WTC11 (cell line): ENCODE data around the gene ZNF423. TPM values are rescaled to one million over a fixed set of nuclear protein-coding genes. Genes with fewer than 3 reads are reported as not detected.

ENCODE experiments used
- ATAC-seq: fragments of 200-7000 bp; cut with Tn5 transposase; 2 replicates; pipeline ENCODE4 v1.10.0; 2021; ENCODE audit warnings: mild to moderate bottlenecking, moderate library complexity
- CTCF ChIA-PET: fragments of 300-600 bp; sonication (Branson Sonifier 250); formaldehyde crosslinking; loops from one replicate; lab custom pipeline; 2021; ENCODE audit warnings: antibody characterized with exemption; lab: Charles Lee
- POLR2A ChIA-PET: fragments of 350-600 bp; sonication (Branson Sonifier 250); formaldehyde crosslinking; loops from one replicate; lab custom pipeline; 2021; ENCODE audit warnings: antibody characterized with exemption; lab: Charles Lee
- DNase-seq: peaks from one replicate; pipeline ENCODE4 v3.0.0; 2021; ENCODE audit warnings: low spot score
- H3K27ac Mint-ChIP-seq: 2 replicates; pipeline ENCODE4 v1.8.0; 2021; ENCODE audit warnings: mixed read lengths
- H3K27me3 Mint-ChIP-seq: 2 replicates; pipeline ENCODE4 v1.8.0; 2021; ENCODE audit warnings: low read depth, mild to moderate bottlenecking, moderate library complexity, mixed read lengths
- H3K36me3 Mint-ChIP-seq: 2 replicates; pipeline ENCODE4 v1.8.0; 2021; ENCODE audit warnings: mixed read lengths
- H3K4me1 Mint-ChIP-seq: 2 replicates; pipeline ENCODE4 v1.8.0; 2022; ENCODE audit warnings: mixed read lengths
- H3K4me3 Mint-ChIP-seq: 2 replicates; pipeline ENCODE4 v1.8.0; 2021; ENCODE audit warnings: mild to moderate bottlenecking, moderate library complexity, mixed read lengths
- H3K9me3 Mint-ChIP-seq: 2 replicates; pipeline ENCODE4 v1.8.0; 2021; ENCODE audit warnings: mixed read lengths
- AFF4 ChIP-seq: sonication (generic); formaldehyde crosslinking; IDR thresholded peaks from 2 replicates; pipeline ENCODE4 v1.8.1; 2023; ENCODE audit warnings: mild to moderate bottlenecking, missing genetic modification reagents, borderline replicate concordance
- AR ChIP-seq: fragments of 250-450 bp; sonication (Bioruptor Pico); IDR thresholded peaks from 2 replicates; pipeline ENCODE4 v1.9.0; 2021; ENCODE audit warnings: mild to moderate bottlenecking
- ATF3 ChIP-seq: sonication (generic); formaldehyde crosslinking; conservative IDR thresholded peaks from 2 replicates; pipeline ENCODE4 v1.8.1; 2022; ENCODE audit warnings: mild to moderate bottlenecking, missing genetic modification reagents
- E2F1 ChIP-seq: sonication (generic); formaldehyde crosslinking; IDR thresholded peaks from 2 replicates; pipeline ENCODE4 v1.8.0; 2022; ENCODE audit warnings: mild to moderate bottlenecking, missing genetic modification reagents
- FOXK1 ChIP-seq: sonication (generic); formaldehyde crosslinking; IDR thresholded peaks from 2 replicates; pipeline ENCODE4 v1.8.0; 2022; ENCODE audit warnings: mild to moderate bottlenecking, moderate library complexity, missing genetic modification reagents
- GTF2I ChIP-seq: fragments of 250-450 bp; sonication (Bioruptor Pico); conservative IDR thresholded peaks from 2 replicates; pipeline ENCODE4 v1.4.0; 2021; ENCODE audit warnings: mild to moderate bottlenecking
- HMGA2 ChIP-seq: fragments of 250-450 bp; sonication (Bioruptor Pico); IDR thresholded peaks from 2 replicates; pipeline ENCODE4 v1.4.0; 2021; ENCODE audit warnings: mild to moderate bottlenecking, moderate library complexity
- MAX ChIP-seq: sonication (generic); formaldehyde crosslinking; IDR thresholded peaks from 2 replicates; pipeline ENCODE4 v1.8.0; 2022; ENCODE audit warnings: mild to moderate bottlenecking, missing genetic modification reagents
- MYBL2 ChIP-seq: sonication (generic); formaldehyde crosslinking; IDR thresholded peaks from 2 replicates; pipeline ENCODE4 v1.8.1; 2023; ENCODE audit warnings: mild to moderate bottlenecking, moderate library complexity, missing genetic modification reagents
- NFYB ChIP-seq: sonication (generic); formaldehyde crosslinking; conservative IDR thresholded peaks from 2 replicates; pipeline ENCODE4 v1.8.0; 2022; ENCODE audit warnings: low read depth, missing genetic modification reagents
- NR2C2 ChIP-seq: sonication (generic); formaldehyde crosslinking; IDR thresholded peaks from 2 replicates; pipeline ENCODE4 v1.8.0; 2022; ENCODE audit warnings: mild to moderate bottlenecking, missing genetic modification reagents
- RELA ChIP-seq: sonication (generic); formaldehyde crosslinking; IDR thresholded peaks from 2 replicates; pipeline ENCODE4 v1.8.1; 2022; ENCODE audit warnings: missing genetic modification reagents, mild to moderate bottlenecking, borderline replicate concordance
- RORB ChIP-seq: fragments of 250-450 bp; sonication (Bioruptor Pico); IDR thresholded peaks from 2 replicates; pipeline ENCODE4 v1.9.0; 2021; ENCODE audit warnings: mild to moderate bottlenecking
- SMAD3 ChIP-seq: sonication (generic); formaldehyde crosslinking; IDR thresholded peaks from 2 replicates; pipeline ENCODE4 v1.8.0; 2022; ENCODE audit warnings: missing genetic modification reagents, mild to moderate bottlenecking, borderline replicate concordance
- SMAD4 ChIP-seq: sonication (generic); formaldehyde crosslinking; IDR thresholded peaks from 2 replicates; pipeline ENCODE4 v1.8.0; 2022; ENCODE audit warnings: mild to moderate bottlenecking, missing genetic modification reagents
- USF1 ChIP-seq: sonication (generic); formaldehyde crosslinking; IDR thresholded peaks from 2 replicates; pipeline ENCODE4 v1.8.0; 2022; ENCODE audit warnings: mild to moderate bottlenecking, missing genetic modification reagents
- ZNF281 ChIP-seq: sonication (generic); formaldehyde crosslinking; IDR thresholded peaks from 2 replicates; pipeline ENCODE4 v1.8.0; 2023; ENCODE audit warnings: mild to moderate bottlenecking, missing genetic modification reagents
- ZNF317 ChIP-seq: sonication (generic); formaldehyde crosslinking; IDR thresholded peaks from 2 replicates; pipeline ENCODE4 v1.8.1; 2023; ENCODE audit warnings: low read depth, mild to moderate bottlenecking, moderate library complexity, missing genetic modification reagents, borderline replicate concordance
- total RNA-seq: library from RNA; stranded (reverse); gene quantifications from 3 replicates; pipeline ENCODE4 v1.2.3, GENCODE V29; 2021

Gene ZNF423
- total RNA-seq, 1 experiment from 2014 or later: 38.8 TPM

GRCh38 chr16:49789616-49790015, 66.3 kb downstream of the ZNF423 start:
- CTCF ChIA-PET: interaction anchor here (0.5 to 1.5 kb wide), 2 partner anchors 11 to 77 kb away, joined by 3 read pairs; no protein-coding TSS in a partner anchor

GRCh38 chr16:49788986-49789385, 66.9 kb downstream of the ZNF423 start:
- Mint-ChIP-seq H3K27ac (peak overlapping the region; percentile 70; the same call in 1 of the 2 replicates), H3K9me3 (peaks cover 5% of the 10 kb centered on the region), H3K36me3 (peaks cover 8% of the 10 kb centered on the region; the same call in 1 of the 2 replicates), H3K27me3 (no peaks in the 10 kb centered on the region), H3K4me3 (no peak overlapping the region), H3K4me1 (peaks cover 33% of the 10 kb centered on the region)
- DNase-seq: no peak
- POLR2A ChIA-PET: no interaction called here
- ATAC-seq: no peak
- CTCF ChIA-PET: interaction anchor here (0.9 to 2.4 kb wide), 4 partner anchors 12 to 91 kb away, joined by 3 to 6 read pairs (median 4); no protein-coding TSS in a partner anchor
- no peak for TF ChIP-seq E2F1
- no peak for TF ChIP-seq GTF2I (CRISPR knock-in tag)
- TF ChIP-seq SMAD4 (CRISPR knock-in tag): no peak
- no peak for TF ChIP-seq AFF4 (CRISPR knock-in tag)

More at GRCh38 chr16:49789616-49790015, 66.3 kb downstream of the ZNF423 start:
- 0 out of 2 replicates have a peak, but pooled peaks cover 2% of the 10 kb centered on the region for H3K36me3 Mint-ChIP-seq
- peak overlapping the region; percentile 57 for H3K27ac Mint-ChIP-seq
- no peaks in the 10 kb centered on the region for H3K9me3 Mint-ChIP-seq
- POLR2A ChIA-PET: no interaction called here
- H3K27me3 Mint-ChIP-seq: no peaks in the 10 kb centered on the region
- TF ChIP-seq FOXK1 (CRISPR knock-in tag): no peak
- TF ChIP-seq MAX (CRISPR knock-in tag): no peak
- no peak for TF ChIP-seq NFYB
- TF ChIP-seq RELA (CRISPR knock-in tag): no peak
- TF ChIP-seq SMAD3: no peak
- TF ChIP-seq ATF3 (CRISPR knock-in tag): no peak
- TF ChIP-seq RORB: no peak
- no peak for TF ChIP-seq ZNF317
- TF ChIP-seq AR (CRISPR knock-in tag): no peak
- TF ChIP-seq MYBL2 (CRISPR knock-in tag): no peak
- no peak for TF ChIP-seq USF1 (CRISPR knock-in tag)
- TF ChIP-seq ZNF281 (CRISPR knock-in tag): no peak
- TF ChIP-seq HMGA2 (CRISPR knock-in tag): no peak
- no peak for TF ChIP-seq NR2C2
- TF ChIP-seq, all 79 proteins: peak for 0
- no peak for ATAC-seq
- Mint-ChIP-seq H3K4me1 (peaks cover 39% of the 10 kb centered on the region), H3K4me3 (no peak overlapping the region)
- no peak for DNase-seq
